Measurements from ENCODE around the gene WNT11.

WNT11 gene

GRCh38 chr11:76169473-76169896, 36.8 kb downstream of the WNT11 start:
- DNase-seq: no peak

DNA sequence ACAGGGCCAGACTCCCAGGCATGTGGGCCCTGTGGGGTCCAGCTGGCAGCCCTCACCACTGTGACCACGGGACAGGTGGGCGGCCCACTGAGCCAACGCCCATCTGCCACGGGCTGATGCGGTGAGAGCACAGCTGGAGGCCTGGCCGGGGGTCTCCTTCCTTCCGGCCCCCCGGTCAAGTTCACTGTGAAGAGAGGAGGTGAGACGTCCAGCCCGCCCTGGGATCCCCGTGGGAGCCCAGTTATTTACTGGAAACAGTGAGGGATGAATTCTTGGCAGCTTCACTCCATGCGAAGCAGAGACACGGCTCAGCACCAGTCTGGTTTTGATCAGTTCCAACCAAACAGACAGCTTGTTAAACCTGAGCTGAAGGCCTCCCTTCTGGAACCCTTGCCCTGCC, 38.7 kb downstream of the WNT11 start:
- DNase-seq: no peak

DNA sequence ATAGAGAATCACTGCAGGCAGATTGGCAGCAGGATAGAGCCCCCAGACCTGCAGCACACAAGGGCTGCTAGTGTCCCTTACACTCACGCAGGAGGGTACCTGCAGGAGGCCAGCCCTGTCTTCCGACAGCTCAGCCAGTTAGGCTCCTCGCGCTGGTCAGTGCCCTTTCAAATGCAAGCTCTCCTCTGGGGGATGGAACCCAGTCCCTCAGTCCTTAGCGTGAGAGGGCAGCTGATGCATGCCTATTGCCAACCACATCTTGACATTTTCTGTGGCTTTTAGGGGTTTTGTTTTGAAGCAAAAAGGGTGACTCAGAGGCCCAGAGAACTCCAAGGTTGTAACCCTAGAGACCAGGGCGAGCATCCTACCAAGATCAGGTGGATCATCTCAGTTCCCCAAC, 40.0 kb downstream of the WNT11 start:
- no peak for DNase-seq

DNA sequence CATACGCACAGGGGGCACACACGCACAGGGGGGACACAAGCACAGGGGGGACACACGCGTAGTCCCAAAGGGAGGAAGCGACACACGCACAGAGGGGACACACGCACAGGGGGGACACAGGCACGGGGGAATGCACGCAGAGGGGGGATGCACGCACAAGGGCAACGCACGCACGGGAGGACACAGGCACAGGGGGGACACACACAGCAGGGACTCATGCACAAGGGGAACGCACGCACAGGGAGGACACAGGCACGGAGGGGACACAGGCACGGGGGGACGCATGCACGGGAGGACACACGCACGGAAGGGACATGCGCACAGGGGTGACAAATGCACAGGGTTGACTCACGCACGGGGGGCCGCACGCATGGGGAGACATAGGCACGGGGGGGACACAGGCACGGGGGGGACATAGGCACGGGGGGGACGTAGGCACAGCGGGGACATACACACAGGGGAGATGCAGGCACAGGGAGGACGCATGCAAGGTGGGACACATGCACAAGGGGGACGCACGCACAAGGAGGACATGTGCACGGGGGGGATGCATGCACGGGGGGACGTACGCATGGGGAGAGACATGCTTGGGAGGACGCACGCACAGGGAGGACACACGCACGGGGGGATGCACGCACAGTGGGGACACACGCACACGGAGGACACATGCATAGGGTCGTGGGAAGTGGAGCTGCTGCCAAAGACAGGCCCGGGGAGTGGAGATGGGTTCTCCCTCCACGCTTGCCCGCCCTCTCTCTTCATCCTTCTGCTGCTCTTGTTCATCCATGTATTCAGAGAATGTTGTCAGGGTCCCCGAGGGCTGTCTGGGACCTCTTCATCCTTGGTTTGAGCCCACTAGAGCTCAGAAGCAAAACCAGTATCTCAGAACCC, 41.2 kb downstream of the WNT11 start:
- no peak for DNase-seq

- DNase-seq: no peak
These were observed 42.2 kb downstream of the WNT11 start for GRCh38 chr11:76164081-76164480.

DNA sequence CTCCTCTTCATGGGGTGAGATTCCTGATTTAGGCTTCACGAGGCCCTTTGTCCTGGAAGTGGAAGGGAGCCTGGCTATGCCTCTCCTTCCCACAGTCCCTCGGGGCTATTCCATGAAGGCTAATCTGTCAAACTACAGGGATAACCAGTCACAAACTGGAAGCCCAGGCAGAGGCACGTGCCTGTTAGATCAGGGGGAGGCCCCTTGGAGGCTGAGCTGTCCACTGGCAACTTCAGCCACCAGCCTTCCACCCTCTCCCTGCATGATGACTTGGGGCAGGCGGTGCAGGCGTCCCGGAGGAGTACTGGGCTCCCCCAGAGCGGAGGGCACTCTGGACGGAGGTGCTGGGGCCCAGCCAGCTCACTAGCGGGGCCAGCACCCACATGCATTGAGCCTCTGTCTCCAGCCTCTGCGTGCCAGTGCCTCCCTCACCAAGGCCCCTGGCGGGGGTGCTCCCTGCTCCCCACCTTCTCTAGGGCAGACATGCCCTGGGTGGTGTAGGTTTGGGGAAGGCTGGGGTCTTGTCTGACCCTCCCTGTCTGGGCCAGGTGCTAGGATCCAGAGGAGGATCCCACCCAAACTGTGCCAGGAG, 42.9 kb downstream of the WNT11 start:
- DNase-seq: no peak

- no peak for DNase-seq
These were observed 43.7 kb downstream of the WNT11 start for GRCh38 chr11:76162336-76163288.

DNA sequence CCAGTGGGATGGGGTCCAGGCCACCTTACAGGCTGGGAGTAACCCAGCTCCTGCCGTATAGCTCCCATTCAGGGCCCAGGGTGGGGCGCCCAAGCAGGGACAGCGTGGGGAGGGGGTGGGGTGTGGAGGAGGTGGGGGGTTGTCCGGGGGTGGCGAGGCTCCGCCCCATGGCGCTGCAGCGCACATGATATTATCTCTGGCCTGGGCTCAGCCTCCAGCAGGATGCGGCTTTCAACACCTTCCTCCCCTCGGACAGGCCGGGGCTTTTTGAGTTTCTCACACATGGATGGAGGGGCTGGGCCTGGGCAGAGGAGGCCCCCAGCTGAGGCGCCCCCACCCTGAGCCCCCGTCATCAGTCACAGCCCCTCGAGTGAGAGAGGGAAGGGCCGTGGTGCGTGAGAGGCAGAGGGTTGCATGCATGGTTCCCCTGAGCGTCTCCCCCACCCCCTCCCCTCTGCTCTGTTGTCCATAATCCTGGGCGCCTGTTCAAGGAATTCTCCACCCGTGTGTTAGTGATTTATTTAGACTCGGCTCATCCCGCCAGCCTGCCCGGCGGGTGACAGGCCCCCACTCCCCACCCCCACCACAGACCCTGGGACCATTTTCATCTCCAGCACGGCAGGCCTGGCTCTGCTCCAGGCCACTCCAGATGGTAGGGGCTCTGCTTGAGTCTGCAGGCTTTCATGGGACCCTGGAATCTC, 44.9 kb downstream of the WNT11 start:
- DNase-seq: no peak

GRCh38 chr11:76160856-76161255, 45.4 kb downstream of the WNT11 start:
- DNase-seq: no peak

GRCh38 chr11:76159983-76160661, 46.2 kb downstream of the WNT11 start:
- DNase-seq: no peak

GRCh38 chr11:76159303-76159937, 46.9 kb downstream of the WNT11 start:
- no peak for DNase-seq

GRCh38 chr11:76158394-76159302, 47.7 kb downstream of the WNT11 start:
- no peak for DNase-seq

DNA sequence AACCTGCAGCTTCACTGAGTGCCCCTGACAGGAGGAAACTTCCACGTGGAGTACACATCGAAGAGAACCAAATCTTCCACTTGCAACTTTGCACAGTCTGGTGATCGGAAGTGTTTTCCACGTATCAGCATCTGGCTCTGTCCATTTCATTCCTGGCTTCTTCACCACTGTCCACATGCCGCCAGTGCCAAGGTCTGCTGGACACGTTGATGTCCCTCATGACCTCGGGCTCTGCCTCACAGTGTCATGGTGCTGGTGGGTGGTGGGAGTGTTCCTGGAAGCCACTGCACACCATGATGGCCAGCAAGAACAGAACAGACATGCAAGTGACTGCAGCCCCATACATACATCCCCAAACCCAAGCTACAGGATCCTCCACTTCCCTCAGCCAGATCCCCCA, 48.4 kb downstream of the WNT11 start:
- DNase-seq: no peak

DNA sequence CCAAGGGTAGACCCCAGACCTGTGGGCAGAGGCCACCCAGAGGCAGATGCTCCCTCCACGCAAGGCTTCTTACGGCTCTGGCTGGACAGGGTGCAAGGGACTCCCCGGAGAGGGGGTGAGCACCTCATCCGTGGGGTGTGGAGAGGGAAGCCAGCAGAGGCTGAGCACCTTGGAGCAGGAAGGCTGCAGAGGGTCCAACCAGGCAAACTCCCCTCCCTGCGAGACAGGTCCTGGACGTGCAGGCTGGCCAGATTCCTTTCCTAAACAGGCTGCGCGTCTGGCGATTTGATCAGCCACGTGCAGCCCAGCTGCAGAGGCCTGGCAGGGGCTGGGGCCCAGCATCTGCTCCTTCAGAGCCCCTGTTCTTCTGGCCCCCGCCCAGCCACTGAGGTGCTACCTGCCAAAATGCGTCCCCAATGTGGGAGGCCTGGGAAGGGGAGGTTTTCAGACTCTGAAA, 49.3 kb downstream of the WNT11 start:
- no peak for DNase-seq

DNA sequence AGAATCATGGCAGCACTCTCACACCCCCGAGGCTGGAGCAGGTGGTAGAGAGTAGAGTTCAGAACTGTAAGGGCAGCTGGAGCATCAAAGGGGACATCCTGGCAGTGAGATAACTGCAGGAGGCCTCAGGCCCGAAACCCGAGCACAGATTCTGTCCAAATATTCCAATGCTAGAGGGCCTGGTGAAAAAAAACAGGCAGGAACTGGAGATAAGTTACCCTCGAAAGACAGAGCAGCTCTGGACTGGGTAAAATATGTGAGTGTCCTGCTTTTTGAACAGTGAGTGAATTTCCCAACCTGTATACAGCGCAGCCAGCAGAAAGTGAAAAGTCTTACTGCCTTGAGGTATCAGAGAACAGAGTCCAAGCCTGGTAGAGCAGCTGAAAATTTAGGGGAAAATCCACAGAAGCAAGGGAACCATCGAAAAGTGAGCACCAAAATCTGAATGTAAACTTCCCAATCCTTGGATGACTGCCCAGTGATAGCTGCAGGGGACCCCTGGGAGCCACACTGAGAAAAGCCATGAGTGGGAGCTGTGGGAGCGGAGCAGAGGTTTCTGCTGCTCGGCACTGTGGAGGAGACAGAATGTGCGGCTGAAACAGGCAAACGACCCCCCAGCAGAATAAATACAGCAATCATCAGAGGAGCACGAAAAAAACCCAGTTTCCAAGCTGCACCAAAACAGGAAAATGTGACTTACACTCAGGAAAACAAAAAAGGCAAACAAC, 50.6 kb downstream of the WNT11 start:
- no peak for DNase-seq

GRCh38 chr11:76153571-76153923, 52.8 kb downstream of the WNT11 start:
- no peak for DNase-seq

DNA sequence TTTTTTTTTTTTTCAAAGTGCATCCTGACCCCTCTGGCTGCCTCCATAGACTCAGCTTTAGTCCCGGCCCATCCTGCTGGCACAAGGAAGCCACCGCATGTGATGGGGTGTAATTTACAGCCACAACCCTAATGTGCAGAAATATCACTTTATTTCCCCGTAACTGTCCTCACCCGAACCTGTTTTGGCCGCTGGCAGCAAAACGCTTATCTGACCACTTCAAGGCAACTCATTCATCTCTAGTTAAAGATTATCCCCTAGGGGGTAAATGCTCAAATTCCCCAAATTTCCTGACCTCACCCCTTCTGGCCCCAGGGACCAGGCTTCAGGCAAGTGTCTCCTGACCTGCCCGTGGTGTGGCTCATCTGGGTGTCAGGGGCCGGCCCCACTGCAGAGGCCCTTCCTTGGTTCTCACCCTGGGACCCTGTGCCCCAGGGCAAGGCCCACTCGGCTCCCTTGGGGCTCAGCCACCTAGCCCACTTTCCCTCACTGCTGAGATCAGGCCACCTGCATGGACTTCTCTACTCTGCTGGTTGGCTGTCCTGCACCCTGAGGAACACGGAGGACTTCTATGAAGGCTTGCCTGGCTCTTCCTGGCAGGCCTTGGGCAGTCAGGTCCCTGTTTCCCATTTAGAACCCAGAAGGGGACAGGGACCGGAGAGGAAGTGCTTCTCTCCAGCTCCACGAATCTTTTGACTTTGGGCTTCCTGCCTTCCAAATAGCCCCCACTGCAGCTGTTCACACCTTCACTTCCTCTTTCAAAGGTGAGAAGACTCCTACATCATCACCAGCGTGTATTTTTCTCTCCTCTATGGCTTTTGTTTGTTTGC, 53.3 kb downstream of the WNT11 start:
- DNase-seq: no peak

DNA sequence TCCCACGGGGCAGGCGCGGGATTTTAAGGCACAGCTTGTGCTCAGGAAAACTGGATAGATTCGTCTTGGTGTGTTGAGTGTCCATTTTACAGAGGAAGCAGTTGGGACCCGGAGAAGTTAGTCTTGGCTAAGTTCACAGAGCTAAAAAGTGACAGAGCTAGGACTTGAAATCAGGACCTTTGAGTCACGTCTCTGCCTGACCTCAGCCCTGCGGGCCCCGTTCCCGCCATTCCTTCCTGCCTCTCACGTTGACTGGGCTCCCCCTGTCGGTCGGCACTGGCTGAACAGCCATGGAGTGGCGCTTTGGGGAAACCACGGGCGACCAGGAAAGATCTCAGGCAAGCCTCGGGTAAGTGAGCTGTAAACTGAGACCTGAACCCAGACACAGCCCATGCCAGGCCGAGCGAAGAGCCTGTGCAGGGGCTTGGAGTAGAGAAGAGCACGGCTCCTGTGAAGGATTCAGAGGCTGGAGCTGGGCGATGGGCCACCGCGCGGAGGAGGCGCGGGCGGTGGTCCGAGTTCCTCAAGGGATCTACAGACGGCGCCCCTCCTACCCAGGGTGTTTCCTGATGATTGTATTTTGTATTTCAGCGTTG, 54.1 kb downstream of the WNT11 start:
- peak; percentile 76 for DNase-seq
